ENCODE measurements around the gene HYAL1.

HYAL1 gene

GRCh38 chr3:50271314-50271936, 31.9 kb downstream of the HYAL1 start:
- no peak for DNase-seq (ENCODE audit: low read depth)
- TF ChIP-seq CTCF (IDR thresholded peaks at IDR 0.05; ENCODE audit: insufficient read depth, low read depth, low read length, missing control alignments): no peak
- H3K4me3 ChIP-seq (ENCODE audit: low read depth, low read length): no peak overlapping the region

- no peak for TF ChIP-seq CTCF (IDR thresholded peaks at IDR 0.05; ENCODE audit: insufficient read depth, low read depth, low read length, missing control alignments)
- no peak overlapping the region for H3K4me3 ChIP-seq (ENCODE audit: low read depth, low read length)
- no peak for DNase-seq (ENCODE audit: low read depth)
Measured at GRCh38 chr3:50270422-50271224, 32.8 kb downstream of the HYAL1 start.

- no peak overlapping the region for H3K4me3 ChIP-seq (ENCODE audit: low read depth, low read length)
- no peak for DNase-seq (ENCODE audit: low read depth)
- no peak for TF ChIP-seq CTCF (IDR thresholded peaks at IDR 0.05; ENCODE audit: insufficient read depth, low read depth, low read length, missing control alignments)
Measured at GRCh38 chr3:50269977-50270413, 33.4 kb downstream of the HYAL1 start.

- TF ChIP-seq CTCF (IDR thresholded peaks at IDR 0.05; ENCODE audit: insufficient read depth, low read depth, low read length, missing control alignments): no peak
- no peak for DNase-seq (ENCODE audit: low read depth)
- no peak overlapping the region for H3K4me3 ChIP-seq (ENCODE audit: low read depth, low read length)
Measured at GRCh38 chr3:50269460-50269859, 33.9 kb downstream of the HYAL1 start.

GRCh38 chr3:50268703-50269451, 34.5 kb downstream of the HYAL1 start, which contains the start of gene SEMA3B:
TSS of gene SEMA3B (plus strand) at chr3:50269147. CDS start at chr3:50269241, 94 bp downstream.
- no peak for DNase-seq (ENCODE audit: low read depth)
- no peak for TF ChIP-seq CTCF (IDR thresholded peaks at IDR 0.05; ENCODE audit: insufficient read depth, low read depth, low read length, missing control alignments)
- no peak within 1 kb of the TSS for H3K4me3 ChIP-seq (ENCODE audit: low read depth, low read length)

- no peak overlapping the region for H3K4me3 ChIP-seq (ENCODE audit: low read depth, low read length)
- no peak for TF ChIP-seq CTCF (IDR thresholded peaks at IDR 0.05; ENCODE audit: insufficient read depth, low read depth, low read length, missing control alignments)
- no peak for DNase-seq (ENCODE audit: low read depth)
Measured at GRCh38 chr3:50268276-50268675, 35.1 kb downstream of the HYAL1 start.
